HG03342 (cell line): ENCODE data around the gene GRB10.
"Not testable (repeated sequence)": the region's sequence is repeated elsewhere in the genome, so short reads cannot be mapped to it uniquely, and the experiment has no call there.

Source experiments
- ATAC-seq: cut with Tn5 transposase; IDR thresholded peaks from one replicate; pipeline ENCODE4 v1.9.1; 2021; ENCODE audit warnings: mild to moderate bottlenecking, moderate library complexity; ENCODE audit not compliant: unreplicated experiment

GRB10 gene

DNA sequence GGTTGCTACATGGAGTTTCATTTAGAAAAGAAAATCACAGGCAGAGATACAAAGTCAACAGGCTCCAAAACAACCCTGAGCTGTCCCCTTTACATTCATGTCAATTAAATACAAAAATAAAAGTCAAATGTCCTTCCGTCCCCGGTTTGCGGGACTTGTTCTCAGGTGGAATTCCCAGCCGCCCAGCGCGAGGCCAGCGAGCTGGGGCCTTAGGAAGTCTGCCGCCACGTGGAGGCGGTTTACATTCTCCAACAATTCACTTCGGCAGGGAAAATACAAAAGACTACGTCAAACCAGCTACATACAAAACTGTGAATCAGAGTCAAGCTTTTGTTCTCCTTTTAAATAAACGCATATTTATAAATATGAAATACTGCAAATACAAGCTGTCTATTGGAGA is 192.2 kb downstream of the GRB10 start:
- ATAC-seq, result no peak

GRCh38 chr7:50589364-50589763 is 193.3 kb downstream of the GRB10 start:
- no peak for ATAC-seq

- ATAC-seq, result no peak
Measured at GRCh38 chr7:50588937-50589336, 193.8 kb downstream of the GRB10 start.

DNA sequence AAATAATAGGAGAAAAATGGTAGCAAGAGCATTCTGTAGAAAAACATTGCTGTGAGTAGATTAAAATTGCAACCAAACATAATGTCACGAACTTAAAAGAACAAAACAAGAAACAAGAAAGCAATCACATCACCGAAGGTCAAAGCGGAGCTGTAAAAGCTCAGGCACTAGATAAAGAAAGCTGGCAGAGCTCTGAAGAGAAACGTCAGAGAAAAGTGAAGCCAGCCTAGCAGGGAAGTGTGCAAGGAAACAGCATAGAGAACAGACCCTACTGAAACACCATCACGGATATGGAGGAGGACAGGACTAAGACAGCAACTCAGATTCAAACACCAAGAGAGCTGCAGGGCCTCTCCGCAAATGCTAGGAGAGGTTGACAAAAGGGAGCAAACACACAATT is 195.0 kb downstream of the GRB10 start:
- no peak for ATAC-seq

DNA sequence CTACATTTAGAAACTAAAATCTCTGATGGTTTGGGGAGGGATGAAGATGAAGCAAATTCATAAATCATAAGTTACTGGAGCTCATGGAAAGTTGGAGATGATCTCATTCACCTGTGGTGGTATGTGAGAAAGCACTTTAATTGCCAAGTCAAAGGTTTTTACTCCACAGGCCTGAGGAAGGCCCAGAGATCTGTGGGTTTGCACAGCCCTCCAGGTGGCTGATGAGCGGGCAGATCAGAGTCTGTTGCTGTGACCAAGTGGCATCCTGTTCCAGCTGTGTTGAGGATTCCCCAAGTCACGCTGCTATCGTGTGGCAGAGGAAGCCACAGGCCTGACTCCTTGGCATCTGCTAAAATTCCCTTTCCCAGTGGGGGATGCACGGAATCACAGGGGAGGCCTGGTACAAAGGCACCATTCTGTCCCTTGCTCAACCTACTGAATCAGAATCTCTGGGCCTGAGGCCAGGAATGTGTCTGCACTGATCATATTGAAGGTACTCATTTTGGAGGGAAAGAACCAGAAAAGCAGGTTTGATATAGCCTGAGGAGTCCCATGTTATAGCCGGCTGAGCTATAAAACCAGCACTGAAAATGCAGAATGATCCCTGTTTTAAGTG is 197.8 kb downstream of the GRB10 start:
- ATAC-seq, result no peak

DNA sequence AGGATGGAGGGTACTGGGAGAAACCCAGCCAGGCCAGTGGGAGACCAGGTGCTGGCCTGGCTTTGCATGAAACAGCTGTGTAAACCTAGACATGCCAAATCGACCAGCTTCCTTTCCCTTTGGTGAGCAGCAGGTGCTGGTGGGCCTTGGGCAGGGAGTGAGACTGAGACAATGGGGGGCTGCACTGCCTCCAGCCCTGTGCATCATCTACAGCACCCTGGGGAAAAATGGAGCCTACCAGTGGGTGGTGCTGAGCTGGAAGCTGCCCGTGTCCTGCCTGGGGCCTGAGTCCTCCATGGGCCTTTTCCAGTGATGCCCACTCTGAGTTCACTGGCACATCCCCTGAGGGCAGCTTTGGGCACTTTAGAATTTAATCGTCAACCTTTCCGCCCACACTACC is 198.3 kb downstream of the GRB10 start:
- ATAC-seq, result no peak

DNA sequence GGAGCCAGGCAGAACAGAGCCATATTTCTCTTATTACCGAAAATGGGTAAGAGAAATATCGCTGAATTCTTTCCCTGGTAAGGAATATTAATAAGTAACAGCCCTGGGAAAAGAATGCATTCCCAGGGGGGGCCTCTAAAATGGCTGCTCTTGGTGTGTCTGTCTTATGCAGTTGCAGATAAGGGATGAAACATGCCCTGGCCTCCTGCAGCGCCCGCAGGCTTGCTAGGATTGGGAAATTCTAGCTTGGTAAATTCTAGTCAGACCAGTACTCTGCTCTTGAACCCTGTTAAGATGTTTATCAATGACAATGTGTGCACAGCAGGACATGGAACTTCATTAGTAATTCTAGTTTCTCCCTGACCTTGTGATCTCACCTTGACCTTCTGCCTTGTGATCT is 199.4 kb downstream of the GRB10 start:
- not testable (repeated sequence) for ATAC-seq

GRCh38 chr7:50582271-50582670 is 200.4 kb downstream of the GRB10 start:
- ATAC-seq, result not testable (repeated sequence)

DNA sequence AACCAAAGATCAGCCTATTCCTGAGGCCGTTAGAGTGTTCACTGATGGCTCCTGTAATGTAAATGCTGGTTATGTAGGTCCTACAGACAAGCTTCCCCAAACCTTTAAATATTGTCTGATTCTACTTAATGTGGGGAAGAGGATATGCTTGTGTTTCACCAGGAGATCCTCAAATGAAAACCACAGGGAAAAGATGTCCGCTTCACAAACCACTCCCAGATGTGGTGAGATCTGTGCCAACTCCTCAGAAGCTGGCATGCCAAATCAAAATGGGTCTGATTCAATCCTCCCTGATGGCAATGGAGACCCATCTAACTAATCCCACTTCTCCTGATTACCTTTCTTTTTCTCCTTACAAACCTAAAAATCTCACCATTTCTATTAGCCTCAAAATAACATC is 202.0 kb downstream of the GRB10 start:
- not testable (repeated sequence) for ATAC-seq

DNA sequence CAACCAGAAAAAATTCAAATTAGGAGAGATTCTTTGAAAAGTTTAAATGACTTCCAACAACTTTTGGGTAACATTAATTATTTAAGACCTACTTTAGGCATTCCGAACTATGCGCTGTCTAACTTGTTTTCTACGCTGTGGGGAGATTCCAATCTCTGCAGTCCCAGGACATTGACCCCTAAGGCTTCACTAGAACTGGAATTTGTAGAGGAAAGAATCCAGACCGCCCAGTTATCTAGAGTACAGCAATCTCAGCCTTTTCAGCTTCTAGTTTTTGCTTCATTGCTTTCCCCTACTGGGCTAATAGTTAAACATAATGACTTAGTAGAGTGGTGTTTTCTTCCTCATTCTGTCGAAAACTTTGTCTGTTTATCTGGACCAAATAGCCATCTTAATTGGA is 202.6 kb downstream of the GRB10 start:
- no peak for ATAC-seq

- ATAC-seq, result not testable (repeated sequence)
Measured at GRCh38 chr7:50578105-50578504, 204.6 kb downstream of the GRB10 start.

DNA sequence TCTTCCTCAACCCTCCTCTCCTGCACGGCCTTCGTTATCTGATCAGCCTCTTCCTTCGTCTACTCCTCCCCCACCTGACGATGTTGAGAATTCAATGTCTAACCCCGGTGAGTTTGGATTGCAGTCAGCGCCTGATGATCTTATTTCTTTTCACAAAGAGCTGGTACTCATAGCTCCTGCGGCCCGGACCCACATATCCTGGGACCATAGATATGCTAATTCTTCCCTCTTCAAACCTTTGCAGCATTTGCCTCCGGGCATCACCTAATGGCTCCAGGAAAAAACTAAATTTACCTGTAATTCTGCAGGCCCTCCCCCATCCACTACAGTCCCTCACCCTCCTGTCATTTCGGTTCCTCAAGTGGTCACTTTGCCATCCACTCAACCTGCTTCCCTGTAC is 205.1 kb downstream of the GRB10 start:
- ATAC-seq, result no peak

DNA sequence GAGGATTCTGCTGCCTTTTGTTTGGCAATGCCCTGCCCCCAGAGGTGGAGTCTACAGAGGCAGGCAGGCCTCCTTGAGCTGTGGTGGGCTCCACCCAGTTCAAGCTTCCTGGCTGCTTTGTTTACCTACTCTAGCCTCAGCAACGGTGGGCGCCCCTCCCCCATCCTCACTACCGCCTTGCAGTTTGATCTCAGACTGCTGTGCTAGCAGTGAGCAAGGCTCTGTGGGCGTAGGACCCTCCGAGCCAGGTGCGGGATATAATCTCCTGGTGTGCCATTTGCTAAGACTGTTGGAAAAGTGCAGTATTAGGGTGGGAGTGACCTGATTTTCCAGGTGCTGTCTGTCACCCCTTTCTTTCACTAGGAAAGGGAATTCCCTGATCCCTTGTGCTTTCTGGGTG is 206.3 kb downstream of the GRB10 start:
- not testable (repeated sequence) for ATAC-seq

DNA sequence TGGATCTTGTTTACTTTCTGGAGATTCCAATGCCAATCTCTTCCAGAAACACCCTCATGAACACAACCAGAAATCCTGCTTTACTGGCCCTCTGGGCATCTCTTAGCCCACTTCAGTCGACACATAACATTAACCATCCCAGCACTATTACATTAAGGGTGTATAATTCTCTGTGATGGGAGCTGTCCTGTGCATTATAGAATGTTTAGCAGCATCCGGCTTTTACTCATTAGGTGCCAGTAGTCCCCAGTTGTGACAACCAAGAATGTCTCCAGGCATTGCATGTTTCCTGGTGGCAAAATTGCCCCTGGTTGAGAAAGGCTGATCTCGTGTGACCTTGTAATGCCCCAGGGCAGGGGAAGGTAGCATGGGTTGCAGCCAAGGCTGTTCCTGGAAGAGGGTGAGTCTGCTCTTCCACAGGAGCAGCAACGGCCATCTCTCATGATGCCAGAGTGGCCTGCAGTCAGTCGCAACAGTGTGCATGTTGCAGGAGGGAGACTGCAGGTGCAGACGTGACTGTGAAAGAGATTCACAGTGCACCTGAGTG is 214.9 kb downstream of the GRB10 start:
- ATAC-seq, result no peak

GRCh38 chr7:50565977-50566376 is 216.7 kb downstream of the GRB10 start:
- ATAC-seq, result no peak

DNA sequence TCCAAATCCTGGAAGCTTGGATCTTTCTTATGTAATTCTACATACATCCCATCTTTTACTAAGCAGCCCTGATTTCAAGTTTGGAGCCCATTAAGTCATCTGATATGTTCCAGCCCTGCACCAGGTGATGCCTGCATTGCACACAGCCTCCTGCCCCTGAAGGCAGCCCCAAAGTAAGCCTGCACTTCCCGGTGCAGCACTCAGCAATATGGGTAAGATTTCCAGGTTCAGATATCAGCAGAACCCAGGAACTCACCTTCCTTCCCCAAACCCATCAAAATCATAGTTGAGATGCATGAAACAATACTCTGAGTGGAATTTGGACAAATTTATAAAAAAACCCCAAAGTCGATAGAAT is 217.2 kb downstream of the GRB10 start:
- no peak for ATAC-seq

- ATAC-seq, result no peak
Measured at GRCh38 chr7:50564640-50565558, 217.8 kb downstream of the GRB10 start, which contains the start of gene DDC. DDC (minus strand) TSS chr7:50565405; CDS start chr7:50544085, 21,320 bp downstream.

DNA sequence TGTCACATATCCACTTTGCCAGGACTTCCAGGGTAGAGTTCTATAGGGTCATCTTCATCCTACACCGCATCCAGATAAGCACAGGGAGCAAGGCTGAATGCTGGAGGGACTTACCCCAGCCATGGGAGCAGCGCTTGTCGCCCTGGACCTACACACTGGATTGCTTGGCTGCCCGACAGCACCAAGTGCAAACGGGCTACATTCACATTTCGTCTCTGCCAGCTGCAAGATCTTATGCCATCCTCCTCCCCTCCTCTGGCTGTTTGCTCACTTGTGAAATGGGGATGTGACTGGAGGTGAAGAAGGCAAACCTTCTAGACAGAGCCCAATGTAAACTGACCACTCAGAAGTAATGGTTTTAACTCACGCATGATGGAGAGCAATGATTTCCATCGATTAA is 218.5 kb downstream of the GRB10 start:
- ATAC-seq, result no peak

GRCh38 chr7:50562136-50562535 is 220.6 kb downstream of the GRB10 start:
- ATAC-seq, result no peak

- ATAC-seq, result no peak
Measured at GRCh38 chr7:50560865-50561351, 221.8 kb downstream of the GRB10 start.

DNA sequence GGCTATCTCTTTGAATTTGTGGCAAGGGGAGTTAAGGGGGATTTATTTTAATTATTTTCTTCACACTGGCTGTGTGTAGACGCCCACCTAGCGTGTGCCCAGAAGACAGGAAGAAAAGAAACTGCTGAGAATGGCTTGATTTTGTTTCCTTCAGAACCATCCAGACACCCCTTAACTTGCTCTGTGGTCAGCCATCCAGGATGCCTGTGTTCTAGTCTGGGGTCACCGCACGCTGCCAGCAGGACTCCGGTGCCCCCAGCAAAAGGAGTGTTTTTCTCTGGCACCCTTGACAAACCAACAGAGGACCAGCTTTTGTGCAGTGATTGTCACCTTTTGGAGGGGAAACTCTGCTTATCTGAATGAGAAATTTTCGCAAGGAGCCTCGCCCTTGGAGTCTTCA is 222.8 kb downstream of the GRB10 start:
- ATAC-seq, result no peak
